Stimulated activated CD8-positive, alpha-beta memory T cell treated with anti-CD3 and anti-CD28 coated beads, Interleukin-4, amount 100 ng/mL, for 4 hours (primary cell): ENCODE measurements around the gene CASZ1.

Experiments used
- DNase-seq, 2 donors: peaks; one replicate each; pipeline ENCODE4 v3.0.0-alpha.2; 2020; ENCODE audit warnings: low read depth in 2 of 2, low spot score in 1 of 2

The CASZ1 gene

GRCh38 chr1:10604966-10605365, 191.5 kb downstream of the CASZ1 start:
- no peak for DNase-seq

GRCh38 chr1:10602936-10603335, 193.5 kb downstream of the CASZ1 start:
- no peak for DNase-seq

DNA sequence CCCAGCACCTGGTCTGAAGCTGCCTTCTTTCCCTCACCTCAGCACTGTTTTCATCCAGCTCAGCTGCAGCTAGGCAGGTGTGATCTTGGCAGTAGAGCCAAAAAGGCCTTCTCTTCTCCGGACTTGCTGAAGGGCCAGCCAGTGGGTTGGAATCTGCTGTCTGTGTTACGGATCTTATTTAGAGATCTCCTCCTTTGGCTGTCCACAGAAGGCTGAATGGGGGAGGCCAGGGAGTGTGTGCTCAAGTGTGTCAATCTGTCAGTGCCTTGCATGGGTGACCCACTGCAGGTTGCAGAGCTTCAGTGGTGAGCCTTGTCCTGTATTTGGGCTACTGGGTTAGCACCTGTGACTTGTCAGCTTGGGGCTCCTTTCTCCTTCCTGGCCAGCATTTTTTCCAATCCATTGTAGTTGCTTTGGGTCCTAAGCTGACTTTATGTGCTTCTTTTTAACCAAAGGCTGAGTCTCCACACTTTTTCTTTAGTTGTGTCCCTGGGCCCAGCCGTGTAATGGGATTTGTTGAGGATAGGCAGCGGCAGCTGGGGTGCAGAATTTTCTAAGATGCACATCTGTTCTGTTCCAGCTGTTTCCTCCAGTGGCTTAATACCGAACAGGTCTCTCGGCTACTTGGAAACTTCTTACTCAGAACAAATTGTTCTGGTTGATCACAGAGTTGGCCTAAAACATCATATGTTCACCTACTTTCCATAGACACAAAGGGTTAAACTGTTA, 194.9 kb downstream of the CASZ1 start:
- no peak for DNase-seq

- DNase-seq, result no peak
These were observed 197.1 kb downstream of the CASZ1 start for GRCh38 chr1:10599194-10599861.

DNA sequence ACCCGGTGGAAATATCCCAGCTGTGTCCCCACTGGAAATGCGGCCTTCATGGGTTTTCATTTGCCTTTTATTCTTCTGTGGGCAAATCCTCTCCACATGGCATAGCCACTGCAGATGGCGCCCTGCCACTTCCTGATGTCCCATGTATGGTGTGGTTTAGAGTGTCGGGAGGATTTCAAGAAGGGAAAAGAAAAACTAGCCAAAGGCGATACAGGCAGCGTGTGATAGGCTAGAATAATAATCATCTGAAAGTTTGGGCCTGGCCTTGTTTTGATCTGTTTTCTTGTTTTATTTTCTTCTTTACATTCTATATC, 198.1 kb downstream of the CASZ1 start:
- DNase-seq, result no peak

GRCh38 chr1:10597492-10598388, 198.7 kb downstream of the CASZ1 start:
- DNase-seq, result no peak

GRCh38 chr1:10596780-10597179, 199.7 kb downstream of the CASZ1 start:
- DNase-seq, result no peak

GRCh38 chr1:10594595-10595223, 201.7 kb downstream of the CASZ1 start:
- DNase-seq, result no peak

GRCh38 chr1:10593750-10594149, 202.7 kb downstream of the CASZ1 start:
- DNase-seq, result no peak

- no peak for DNase-seq
These were observed 204.1 kb downstream of the CASZ1 start for GRCh38 chr1:10592373-10592772.

GRCh38 chr1:10591010-10591409, 205.4 kb downstream of the CASZ1 start:
- DNase-seq, result no peak

DNA sequence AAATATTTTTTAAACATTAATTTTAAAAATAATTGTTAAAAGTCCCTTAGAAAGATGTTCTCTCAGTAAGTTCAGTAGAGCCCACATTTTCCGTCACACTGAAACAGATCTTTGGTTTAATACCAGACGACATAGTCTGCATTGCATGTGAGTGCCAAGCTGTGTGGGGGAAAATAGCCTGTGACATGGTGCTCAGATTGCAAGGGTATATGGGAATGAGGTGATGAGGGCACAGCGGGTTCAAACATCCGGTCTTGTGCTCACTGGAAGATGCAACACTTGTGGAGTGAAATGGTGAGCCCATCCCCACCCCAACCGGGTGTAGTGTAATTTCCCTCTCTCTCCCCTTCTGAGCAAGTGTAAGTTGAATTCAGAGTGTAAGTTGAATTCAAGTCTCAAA, 207.4 kb downstream of the CASZ1 start:
- DNase-seq, result no peak

GRCh38 chr1:10588640-10589039, 207.8 kb downstream of the CASZ1 start:
- DNase-seq, result no peak
